ENCODE measurements around the gene CCDC91.

DNA sequence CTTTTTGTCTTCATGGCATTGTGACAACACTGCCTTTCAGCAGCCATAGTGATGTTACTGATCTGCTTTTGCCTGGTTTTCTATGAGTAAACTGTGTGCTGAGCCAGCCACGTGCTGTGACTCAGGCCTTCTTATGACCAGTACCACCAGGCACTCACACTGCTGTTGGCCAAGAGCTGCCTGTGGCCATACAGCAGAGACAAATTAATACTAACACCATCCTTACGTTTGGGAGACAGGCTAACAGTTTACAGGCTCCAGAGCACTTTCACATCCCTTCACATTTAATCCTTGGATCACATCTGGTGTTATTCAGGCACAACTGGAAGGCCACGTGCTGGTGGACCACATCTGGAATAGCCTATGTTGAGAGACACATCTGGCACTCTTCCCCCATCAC lies 377.9 kb downstream of the CCDC91 start:
- TF ChIP-seq HDGF (IDR thresholded peaks at IDR 0.05) (no peak), IRF2 (CRISPR knock-in tag; IDR thresholded peaks at IDR 0.05) (no peak), RAD21 (CRISPR knock-in tag; conservative IDR thresholded peaks at IDR 0.05 in 1 of 2, IDR thresholded peaks at IDR 0.05 in 1 of 2) (no peak), BHLHE40 (IDR thresholded peaks at IDR 0.05; ENCODE audit: low read length) (no peak), SIN3B (IDR thresholded peaks at IDR 0.05; ENCODE audit: low read depth) (no peak), ZNF717 (CRISPR knock-in tag; IDR thresholded peaks at IDR 0.05) (no peak), CHD1 (IDR thresholded peaks at IDR 0.05; ENCODE audit: low read length) (no peak)
- TF ChIP-seq, protein P1, sequence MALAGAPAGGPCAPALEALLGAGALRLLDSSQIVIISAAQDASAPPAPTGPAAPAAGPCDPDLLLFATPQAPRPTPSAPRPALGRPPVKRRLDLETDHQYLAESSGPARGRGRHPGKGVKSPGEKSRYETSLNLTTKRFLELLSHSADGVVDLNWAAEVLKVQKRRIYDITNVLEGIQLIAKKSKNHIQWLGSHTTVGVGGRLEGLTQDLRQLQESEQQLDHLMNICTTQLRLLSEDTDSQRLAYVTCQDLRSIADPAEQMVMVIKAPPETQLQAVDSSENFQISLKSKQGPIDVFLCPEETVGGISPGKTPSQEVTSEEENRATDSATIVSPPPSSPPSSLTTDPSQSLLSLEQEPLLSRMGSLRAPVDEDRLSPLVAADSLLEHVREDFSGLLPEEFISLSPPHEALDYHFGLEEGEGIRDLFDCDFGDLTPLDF (CRISPR knock-in tag; IDR thresholded peaks at IDR 0.05), result no peak
- TF ChIP-seq, protein P2, sequence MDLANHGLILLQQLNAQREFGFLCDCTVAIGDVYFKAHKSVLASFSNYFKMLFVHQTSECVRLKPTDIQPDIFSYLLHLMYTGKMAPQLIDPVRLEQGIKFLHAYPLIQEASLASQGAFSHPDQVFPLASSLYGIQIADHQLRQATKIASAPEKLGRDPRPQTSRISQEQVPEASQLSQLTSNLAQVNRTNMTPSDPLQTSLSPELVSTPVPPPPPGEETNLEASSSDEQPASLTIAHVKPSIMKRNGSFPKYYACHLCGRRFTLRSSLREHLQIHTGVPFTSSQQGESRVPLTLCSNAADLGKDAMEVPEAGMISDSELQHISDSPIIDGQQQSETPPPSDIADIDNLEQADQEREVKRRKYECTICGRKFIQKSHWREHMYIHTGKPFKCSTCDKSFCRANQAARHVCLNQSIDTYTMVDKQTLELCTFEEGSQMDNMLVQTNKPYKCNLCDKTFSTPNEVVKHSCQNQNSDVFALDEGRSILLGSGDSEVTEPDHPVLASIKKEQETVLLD (IDR thresholded peaks at IDR 0.05), result no peak
- TF ChIP-seq, protein P3, sequence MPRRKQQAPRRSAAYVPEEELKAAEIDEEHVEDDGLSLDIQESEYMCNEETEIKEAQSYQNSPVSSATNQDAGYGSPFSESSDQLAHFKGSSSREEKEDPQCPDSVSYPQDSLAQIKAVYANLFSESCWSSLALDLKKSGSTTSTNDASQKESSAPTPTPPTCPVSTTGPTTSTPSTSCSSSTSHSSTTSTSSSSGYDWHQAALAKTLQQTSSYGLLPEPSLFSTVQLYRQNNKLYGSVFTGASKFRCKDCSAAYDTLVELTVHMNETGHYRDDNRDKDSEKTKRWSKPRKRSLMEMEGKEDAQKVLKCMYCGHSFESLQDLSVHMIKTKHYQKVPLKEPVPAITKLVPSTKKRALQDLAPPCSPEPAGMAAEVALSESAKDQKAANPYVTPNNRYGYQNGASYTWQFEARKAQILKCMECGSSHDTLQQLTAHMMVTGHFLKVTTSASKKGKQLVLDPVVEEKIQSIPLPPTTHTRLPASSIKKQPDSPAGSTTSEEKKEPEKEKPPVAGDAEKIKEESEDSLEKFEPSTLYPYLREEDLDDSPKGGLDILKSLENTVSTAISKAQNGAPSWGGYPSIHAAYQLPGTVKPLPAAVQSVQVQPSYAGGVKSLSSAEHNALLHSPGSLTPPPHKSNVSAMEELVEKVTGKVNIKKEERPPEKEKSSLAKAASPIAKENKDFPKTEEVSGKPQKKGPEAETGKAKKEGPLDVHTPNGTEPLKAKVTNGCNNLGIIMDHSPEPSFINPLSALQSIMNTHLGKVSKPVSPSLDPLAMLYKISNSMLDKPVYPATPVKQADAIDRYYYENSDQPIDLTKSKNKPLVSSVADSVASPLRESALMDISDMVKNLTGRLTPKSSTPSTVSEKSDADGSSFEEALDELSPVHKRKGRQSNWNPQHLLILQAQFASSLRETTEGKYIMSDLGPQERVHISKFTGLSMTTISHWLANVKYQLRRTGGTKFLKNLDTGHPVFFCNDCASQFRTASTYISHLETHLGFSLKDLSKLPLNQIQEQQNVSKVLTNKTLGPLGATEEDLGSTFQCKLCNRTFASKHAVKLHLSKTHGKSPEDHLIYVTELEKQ (CRISPR knock-in tag; IDR thresholded peaks at IDR 0.05), result no peak
